ENCODE measurements around the gene EPHB3.
"Not testable (repeated sequence)": the region's sequence is repeated elsewhere in the genome, so short reads cannot be mapped to it uniquely, and the experiment has no call there.

The EPHB3 gene

DNA sequence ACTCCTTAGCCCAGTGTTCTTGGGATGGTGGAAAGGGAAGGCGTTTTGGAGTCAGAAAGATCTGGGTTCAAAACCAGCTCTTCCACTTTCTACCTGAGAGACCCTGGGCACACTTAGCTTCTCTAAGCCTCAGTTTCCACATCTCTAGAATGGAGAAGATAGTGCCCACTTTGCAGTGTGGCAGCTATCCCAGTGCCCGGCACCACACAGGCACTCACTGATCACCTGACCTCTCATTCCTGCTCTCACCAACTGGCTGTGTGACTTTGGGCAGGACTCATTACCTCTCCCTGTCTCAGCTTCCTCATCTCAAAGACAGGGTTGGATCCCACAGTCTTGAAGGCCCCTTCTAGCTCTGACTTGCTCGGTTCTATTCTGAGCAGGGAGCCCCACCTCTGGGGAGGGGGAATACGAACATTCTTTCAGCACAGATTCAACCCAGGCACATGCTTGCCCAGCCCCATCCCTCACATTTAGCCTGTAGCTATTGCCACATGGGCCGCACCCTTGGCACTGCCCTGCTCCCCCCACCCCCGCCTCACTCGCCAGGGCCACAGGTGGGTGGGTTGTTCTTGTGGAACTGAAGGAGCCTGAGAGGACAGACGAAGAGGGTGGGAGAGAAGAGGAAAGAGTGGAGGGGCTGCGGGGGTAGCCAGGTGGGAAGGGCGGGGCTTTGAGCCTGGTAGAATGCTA is 39.2 kb downstream of the EPHB3 start:
- no peak for DNase-seq

DNA sequence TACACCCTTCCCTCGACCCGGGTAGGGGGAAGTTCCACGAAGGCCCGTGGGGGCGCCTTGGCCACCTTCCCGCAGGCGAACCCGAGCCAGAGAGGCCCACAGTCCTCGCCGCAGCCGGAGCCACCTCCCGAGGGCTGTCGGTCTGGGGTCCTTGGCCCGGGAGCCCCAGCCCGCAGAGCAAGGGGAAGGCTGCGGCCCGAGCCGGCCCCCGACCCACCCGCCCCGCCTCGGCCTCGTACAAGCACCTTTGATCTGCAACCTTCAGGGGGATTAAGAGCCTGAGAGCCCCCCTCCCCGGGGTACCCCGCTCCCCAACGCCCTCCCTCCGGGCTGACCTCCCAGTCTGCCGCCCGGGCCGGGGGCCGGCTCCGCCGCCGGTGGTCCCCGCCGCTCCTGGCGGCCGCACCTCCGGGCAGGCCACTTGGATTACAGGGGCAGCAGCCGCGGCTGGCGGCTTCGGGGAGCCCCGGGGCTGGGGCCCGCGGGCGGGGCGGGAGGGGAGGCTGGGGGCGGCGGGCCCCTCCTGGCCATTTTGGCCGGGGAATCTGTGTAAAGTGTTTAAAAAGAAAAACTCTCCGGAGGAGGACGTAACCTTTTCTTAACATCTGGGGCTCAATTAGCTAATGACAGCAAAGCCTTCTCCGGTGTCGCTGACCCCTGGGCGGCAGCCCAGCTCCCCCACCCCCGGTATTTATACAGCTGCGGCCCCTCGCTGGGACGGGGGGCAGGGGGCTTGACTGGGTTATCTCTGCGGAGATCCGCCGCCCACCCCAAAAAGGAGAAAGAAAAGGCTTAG is 40.2 kb downstream of the EPHB3 start:
- DNase-seq, result no peak

DNA sequence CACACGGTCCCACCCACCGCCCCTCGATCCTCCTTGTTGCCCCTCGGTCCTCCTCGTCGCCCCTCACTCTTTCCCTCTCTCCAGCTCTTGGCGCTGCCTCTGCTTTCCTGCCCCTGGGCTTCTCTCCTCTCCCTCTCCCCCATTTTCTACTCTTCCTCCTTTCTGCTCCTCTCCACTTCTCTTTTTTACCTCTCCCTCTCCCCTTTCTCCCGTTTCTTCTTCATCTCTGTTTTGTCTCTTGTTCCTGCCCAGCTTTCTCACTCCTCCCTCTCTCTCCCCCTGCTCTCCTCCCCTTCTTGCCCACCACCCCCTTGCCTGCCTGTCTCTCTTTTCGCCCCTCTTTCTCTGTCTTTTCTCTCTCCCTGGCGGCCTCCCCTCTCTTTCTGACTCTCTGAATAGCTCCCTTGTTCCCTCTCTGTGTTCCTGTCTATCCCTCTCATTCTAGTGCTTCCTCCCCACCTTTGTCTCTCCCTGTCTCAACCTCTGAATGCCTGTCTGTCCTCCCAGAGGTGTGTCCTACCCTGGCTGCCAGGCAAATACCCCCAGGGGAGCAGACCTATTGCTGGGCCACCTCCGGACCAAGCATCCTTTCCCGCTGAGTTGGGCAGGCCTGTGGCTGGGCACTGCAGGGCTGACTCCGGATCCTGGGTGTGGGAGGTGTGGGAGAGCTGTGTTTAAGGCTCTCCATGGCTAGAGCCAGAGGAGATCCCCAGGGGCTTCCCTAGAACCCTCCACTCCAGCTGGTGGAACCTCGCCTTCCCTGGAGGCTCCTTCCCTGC is 41.0 kb downstream of the EPHB3 start:
- no peak for DNase-seq

- no peak for DNase-seq
These were observed 41.8 kb downstream of the EPHB3 start for GRCh38 chr3:184603151-184604030.

GRCh38 chr3:184604039-184604601 is 42.5 kb downstream of the EPHB3 start:
- DNase-seq, result no peak

GRCh38 chr3:184604615-184605290 is 43.2 kb downstream of the EPHB3 start:
- no peak for DNase-seq

DNA sequence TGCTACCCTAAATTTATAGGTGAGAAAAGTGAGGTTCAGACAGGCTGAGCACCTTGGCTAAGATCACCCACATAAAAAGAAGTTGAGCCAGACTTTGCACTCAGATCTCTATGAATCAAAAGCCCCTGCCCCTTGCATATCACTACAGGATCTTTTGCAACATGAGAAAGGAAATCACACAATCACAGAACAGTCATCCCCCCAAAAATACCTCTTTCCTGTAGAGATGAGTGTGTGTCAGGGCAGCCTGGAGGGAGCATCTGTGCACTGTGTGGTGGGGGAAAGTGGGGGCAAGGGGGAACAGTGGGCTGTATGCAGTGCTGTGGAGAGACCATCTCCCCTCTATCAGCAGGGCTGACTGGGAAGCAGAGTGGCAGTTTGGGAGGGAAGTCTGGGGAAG is 46.6 kb downstream of the EPHB3 start:
- no peak for DNase-seq

GRCh38 chr3:184609476-184610244 is 48.1 kb downstream of the EPHB3 start:
- DNase-seq, result no peak

GRCh38 chr3:184610245-184610871 is 48.8 kb downstream of the EPHB3 start:
- no peak for DNase-seq

DNA sequence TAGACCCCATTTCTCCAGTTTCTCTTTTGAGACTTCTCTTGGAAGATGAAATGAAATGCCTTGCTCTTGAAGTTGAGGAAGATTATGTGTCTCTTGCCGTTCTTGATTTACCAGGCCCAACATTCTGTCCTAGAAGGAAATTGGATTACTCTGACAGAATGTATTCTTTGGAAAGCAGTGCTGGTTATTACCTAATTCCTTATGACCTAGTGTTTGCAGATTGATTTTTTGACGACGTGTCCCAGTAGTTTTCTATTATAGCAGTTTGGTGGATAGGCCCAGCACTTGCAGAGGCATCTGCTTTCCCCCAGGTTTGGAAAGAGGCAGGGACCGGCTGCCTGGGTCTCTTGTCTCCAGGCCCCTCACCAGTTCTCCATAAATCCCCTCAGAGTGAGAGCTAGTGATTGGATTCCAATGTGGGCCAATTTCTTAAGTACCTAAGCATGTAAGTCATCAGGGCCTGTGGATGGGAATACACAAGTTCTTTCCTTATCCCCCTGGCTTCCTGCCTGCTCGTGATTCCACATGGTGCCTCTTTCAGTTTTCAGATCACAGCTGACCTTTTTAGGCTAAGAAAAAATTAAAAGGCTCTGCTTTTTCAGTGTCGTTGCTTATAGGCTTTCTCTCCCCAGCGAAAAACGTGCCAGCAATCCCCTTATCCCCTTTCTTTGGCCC is 50.2 kb downstream of the EPHB3 start:
- no peak for DNase-seq

DNA sequence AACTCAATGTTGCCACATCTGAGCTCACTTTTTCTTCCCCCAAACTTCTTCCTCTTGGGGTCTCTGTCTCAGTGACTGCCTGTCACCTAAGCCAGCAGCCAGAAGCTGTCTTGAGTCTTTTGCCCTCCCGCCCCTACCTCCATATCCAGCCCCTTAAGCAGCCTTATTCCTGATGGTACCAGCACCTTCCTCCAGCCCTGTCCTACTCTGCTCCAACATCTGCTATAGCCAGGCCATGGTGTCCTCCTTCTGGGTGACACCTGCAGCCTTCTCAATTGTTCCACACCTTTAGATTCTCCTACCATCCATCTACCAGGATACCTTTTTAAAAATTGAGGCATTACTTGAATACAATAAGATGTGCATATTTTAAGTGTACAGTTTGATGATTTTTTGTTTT is 53.8 kb downstream of the EPHB3 start:
- DNase-seq, result no peak

DNA sequence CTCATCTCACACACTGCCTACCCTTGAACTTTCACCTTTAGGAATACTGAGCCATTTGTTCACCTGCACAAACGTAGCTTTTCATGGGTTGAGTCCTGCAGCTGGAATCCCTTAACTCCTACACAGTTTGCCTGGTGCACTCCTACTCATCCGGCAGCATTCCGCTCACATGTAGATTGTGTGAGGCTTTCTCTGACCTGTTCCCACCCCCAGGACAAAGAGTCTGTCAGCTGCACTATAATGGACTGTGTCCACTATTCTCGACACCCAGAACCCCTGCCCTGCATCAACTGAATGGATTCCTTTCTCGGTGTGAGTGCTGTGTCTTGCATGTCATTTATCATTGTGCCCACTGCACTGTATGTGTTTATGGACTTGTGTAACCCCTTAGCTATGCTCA is 54.9 kb downstream of the EPHB3 start:
- DNase-seq, result no peak

DNA sequence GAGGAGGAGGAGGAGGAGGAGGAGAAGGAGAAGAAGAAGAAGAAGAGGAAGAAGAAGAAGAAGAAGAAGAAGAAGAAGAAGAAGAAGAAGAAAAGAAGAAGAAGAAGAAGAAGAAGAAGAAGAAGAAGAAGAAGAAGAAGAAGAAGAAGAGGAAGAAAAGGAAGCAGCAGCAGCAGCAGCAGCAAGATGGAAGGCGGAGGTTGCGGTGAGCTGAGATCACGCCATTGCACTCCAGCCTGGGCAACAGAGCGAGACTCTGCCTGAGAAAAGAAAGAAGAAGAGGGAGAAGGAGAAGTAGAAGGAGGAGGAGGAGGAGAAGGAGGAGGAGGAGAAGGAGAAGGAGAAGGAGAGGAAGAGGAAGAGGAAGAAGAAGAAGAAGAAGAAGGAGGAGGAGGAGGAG is 55.7 kb downstream of the EPHB3 start:
- not testable (repeated sequence) for DNase-seq

DNA sequence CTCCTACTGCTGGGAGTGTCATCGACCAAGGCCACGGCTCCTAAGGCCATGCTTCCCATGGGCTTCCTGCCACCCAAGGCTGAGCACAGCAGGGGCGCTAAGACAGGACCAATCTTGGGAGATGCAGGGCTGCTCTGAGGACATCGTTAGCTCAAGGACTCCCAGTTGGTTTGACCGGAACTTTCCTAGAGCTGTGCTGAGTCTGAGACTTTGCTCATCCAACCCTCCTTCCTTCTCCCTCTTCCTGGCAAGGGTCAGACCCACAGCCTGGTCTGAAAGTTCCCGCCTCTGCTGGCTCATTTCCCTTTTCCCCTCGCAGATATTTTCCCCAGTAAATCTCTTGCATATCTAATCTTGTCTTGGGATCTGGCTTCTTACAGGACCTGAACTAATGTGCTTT is 57.2 kb downstream of the EPHB3 start:
- DNase-seq, result no peak

DNA sequence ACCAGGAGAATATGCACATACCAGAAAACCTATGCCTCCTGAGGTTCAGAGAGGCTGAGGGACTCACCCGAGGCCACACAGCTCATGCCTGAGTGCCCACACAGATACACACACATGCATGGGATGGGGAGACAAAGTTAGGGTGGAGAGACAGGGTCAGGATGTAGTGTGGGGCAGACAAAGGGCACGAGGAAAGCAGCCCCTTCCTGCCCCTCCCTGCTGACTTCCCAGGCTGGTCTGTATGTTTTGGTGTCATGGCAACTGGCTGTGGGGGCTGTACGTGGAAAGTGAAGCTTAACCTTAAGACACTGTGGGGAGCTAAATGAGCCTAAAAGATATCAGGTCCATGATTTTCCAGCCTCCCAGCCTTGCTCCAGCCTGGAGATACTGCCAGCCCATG is 57.8 kb downstream of the EPHB3 start:
- no peak for DNase-seq

GRCh38 chr3:184619787-184620430 is 58.3 kb downstream of the EPHB3 start:
- no peak for DNase-seq

DNA sequence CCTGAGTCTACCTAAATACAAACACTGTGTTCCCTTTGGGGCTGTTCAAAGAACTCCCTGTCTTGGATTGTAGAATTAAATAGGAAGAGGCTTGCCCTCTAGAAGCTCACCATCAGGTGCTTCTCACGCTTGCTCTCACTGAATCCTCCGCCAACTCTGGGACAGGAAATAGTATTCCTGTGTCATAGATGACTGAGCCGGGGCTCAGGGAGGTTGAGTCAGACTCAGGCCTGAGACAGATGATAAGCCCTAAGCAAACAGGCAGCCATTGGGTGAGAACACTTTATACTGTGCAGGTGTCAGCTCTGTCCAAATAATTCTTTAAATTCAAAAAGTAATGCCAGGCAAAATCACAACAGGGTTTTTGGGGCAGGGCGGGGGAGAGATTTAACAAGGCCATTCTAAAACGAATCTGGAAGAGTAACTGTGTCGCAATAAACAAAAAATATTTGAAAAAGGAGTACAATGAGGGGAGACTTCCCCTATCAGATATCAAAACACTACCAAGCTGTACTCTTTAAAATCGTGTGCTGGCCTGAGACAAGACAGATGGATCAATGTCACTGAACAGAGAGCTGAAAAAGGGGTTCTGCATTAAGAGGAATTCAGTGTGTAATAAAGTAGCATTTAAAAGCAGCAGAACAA is 59.0 kb downstream of the EPHB3 start:
- DNase-seq, result peak; percentile 59

DNA sequence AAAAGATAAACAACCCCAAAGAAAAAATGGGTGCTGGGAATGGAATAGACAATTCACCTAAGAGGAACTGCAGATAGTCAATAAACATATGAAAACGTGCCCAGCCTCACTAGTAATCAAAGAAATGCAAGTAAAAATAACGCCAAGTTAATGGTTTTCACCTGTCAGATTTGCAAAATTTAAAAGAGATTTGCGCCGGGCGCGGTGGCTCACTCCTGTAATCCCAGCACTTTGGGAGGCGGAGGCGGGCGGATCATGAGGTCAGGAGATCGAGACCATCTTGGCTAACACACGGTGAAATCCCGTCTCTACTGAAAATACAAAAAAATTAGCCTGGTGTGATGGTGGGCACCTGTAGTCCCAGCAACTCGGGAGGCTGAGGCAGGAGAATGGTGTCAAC is 60.6 kb downstream of the EPHB3 start:
- DNase-seq, result not testable (repeated sequence)

- DNase-seq, result no peak
These were observed 65.3 kb downstream of the EPHB3 start for GRCh38 chr3:184626923-184627322.
